K562 (cell line): ENCODE measurements around the gene SCAMP3. TPM values are rescaled to one million over a fixed set of nuclear protein-coding genes. Genes with fewer than 3 reads are reported as not detected.

Source experiments
- BCOR ChIP-seq: fragments of 450-650 bp; IDR thresholded peaks from 2 replicates; pipeline ENCODE4 v1.6.1; 2016
- CEBPZ ChIP-seq: fragments of 150-350 bp; IDR thresholded peaks from 2 replicates; pipeline ENCODE4 v1.6.1; 2014; ENCODE audit warnings: low read depth, mild to moderate bottlenecking, low read length, borderline replicate concordance
- ETS1 ChIP-seq: conservative IDR thresholded peaks from 2 replicates; pipeline ENCODE4 v1.6.1; 2011; ENCODE audit warnings: low read depth, mild to moderate bottlenecking, low read length; ENCODE audit not compliant: control insufficient read depth
- NCOA4 ChIP-seq: fragments of 450-650 bp; IDR thresholded peaks from 2 replicates; pipeline ENCODE4 v1.6.1; 2018; ENCODE audit warnings: mild to moderate bottlenecking; ENCODE audit not compliant: partially characterized antibody
- NKRF ChIP-seq: fragments of 450-650 bp; IDR thresholded peaks from 2 replicates; pipeline ENCODE4 v1.6.1; 2016; ENCODE audit warnings: borderline replicate concordance
- ZNF134 ChIP-seq: fragments of 250-450 bp; sonication (Bioruptor Pico); conservative IDR thresholded peaks from 2 replicates; pipeline ENCODE4 v1.4.0; 2020
- ZNF347 ChIP-seq: fragments of 450-650 bp; formaldehyde crosslinking; IDR thresholded peaks from 2 replicates; pipeline ENCODE4 v1.4.0; 2020; ENCODE audit warnings: low read depth, mild to moderate bottlenecking, moderate library complexity
- ZNF785 ChIP-seq: fragments of 250-450 bp; sonication (Bioruptor Pico); IDR thresholded peaks from 2 replicates; pipeline ENCODE4 v1.4.0; 2020; ENCODE audit warnings: mild to moderate bottlenecking
- polyA plus RNA-seq, 8 experiments: library from polyadenylated mRNA; depleted of rRNA in 4 of 8; stranded (reverse) in 5 of 8; unstranded in 3 of 8; fragments of >200 nt; fragmentation: Nextera tagmentation in 2 of 8; fragmentation: Illumina TruSeq in 1 of 8; extraction: Ambion mirVana in 2 of 8; extraction: Trizol in 1 of 8; gene quantifications; 2 replicates each; pipeline versions ENCODE4 v1.2.1 to v1.2.3, GENCODE V29; 2011 to 2014; ENCODE audit warnings: inconsistent platforms in 1 of 8, missing spikeins in 1 of 8
- total RNA-seq, 7 experiments: library from RNA; depleted of rRNA in 6 of 7; stranded (reverse); fragments of >200 nt in 6 of 7; fragmentation: Illumina TruSeq in 2 of 7; extraction: Trizol in 2 of 7; gene quantifications; 2 replicates each; pipeline versions ENCODE4 v1.2.1 to v1.2.3, GENCODE V29; 2011 to 2021; ENCODE audit warnings: low replicate concordance in 1 of 7
- TF ChIP-seq, protein P1 (sequence below): fragments of 250-450 bp; sonication (Bioruptor Pico); IDR thresholded peaks from 2 replicates; pipeline ENCODE4 v1.5.0; 2020; ENCODE audit warnings: mild to moderate bottlenecking

Gene SCAMP3
- total and polyA plus RNA-seq, 9 of the 15 experiments (the other 6 are each of a cell fraction or from before 2014, with no cell fraction given), result 14.2 to 131 (median 86.1) TPM

DNA sequence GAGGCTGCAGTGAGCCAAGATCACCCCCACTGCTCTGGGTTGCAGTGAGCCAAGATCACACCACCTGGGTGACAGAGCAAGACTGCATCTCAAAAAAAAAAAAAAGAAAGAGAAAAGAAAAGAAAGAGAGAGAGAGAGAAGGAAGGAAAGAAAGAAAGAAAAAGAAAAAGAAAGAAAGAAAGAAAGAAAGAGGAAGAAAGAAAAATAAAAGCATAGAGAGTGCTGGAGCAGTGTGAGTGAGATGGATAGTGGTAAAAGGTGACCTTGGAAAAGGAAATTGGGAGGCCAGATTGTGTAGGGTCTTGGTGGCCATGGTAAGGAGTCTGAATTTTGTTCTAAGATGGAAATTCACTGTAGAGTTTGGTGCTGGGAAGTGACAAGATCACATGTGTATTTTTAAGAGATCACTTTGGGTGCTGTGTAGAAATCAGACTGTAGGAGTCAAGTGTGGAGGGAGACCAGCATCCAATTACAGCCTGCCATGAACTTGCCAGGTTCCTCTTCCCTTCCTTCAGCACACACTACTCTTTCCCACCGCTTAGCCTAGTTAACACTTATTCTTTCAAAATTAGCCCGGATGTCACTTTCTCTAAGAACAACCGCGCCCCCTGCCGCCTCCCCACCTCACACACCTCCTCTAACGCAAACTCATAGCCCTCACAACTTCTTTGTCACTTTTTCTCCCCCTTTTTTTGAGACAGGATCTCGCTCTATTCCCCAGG lies 35.8 kb downstream of the SCAMP3 start (continued):
- TF ChIP-seq CEBPZ (no peak), NKRF (no peak; the same call in 1 of the 2 replicates), ETS1 (no peak), ZNF134 (CRISPR knock-in tag) (no peak), NCOA4 (no peak), ZNF347 (CRISPR knock-in tag) (no peak), ZNF785 (CRISPR knock-in tag) (no peak), BCOR (no peak)
- TF ChIP-seq, protein P1, sequence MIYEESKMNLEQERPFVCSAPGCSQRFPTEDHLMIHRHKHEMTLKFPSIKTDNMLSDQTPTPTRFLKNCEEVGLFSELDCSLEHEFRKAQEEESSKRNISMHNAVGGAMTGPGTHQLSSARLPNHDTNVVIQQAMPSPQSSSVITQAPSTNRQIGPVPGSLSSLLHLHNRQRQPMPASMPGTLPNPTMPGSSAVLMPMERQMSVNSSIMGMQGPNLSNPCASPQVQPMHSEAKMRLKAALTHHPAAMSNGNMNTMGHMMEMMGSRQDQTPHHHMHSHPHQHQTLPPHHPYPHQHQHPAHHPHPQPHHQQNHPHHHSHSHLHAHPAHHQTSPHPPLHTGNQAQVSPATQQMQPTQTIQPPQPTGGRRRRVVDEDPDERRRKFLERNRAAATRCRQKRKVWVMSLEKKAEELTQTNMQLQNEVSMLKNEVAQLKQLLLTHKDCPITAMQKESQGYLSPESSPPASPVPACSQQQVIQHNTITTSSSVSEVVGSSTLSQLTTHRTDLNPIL, result no peak
